Measurements from ENCODE around the gene ZNF217.
"Not testable (repeated sequence)": the region's sequence is repeated elsewhere in the genome, so short reads cannot be mapped to it uniquely, and the experiment has no call there.

The ZNF217 gene

DNA sequence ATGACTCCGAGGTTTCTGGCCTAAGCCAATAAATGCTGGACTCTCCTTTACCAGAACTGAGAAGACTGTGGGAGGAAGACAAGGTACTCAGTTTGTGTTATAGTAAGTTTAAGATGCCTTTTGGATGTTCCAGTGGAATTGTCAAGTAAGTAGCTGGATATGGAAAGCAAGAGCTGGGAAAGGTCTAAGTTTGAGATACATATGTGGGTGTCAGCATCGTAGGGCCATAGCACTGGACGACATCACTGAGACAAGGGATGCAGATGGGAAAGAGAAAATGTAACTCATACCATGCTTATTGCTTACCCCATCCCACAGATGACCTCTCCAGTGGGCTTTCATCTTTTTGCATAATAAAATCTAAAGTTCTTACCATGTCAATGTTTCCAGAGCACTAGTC is 45.5 kb upstream of the ZNF217 start:
- Histone ChIP-seq H3K36me3 (ENCODE audit: control insufficient read depth, insufficient read depth, low read length) (no peaks in the 10 kb centered on the region), H3K9ac (no peak overlapping the region), H3K4me2 (ENCODE audit: low read length) (no peak overlapping the region), H3K27ac (no peak overlapping the region), H3K4me1 (peaks cover 8% of the 10 kb centered on the region), H3K9me3 (ENCODE audit: control insufficient read depth, low read length) (no peaks in the 10 kb centered on the region), H3K4me3 (ENCODE audit: low read depth, low read length) (no peak overlapping the region), H2AFZ (no peak overlapping the region), H3K79me2 (no peaks in the 10 kb centered on the region), H3K27me3 (ENCODE audit: control insufficient read depth, insufficient read depth, low read length) (no peaks in the 10 kb centered on the region)
- TF ChIP-seq, protein P1, sequence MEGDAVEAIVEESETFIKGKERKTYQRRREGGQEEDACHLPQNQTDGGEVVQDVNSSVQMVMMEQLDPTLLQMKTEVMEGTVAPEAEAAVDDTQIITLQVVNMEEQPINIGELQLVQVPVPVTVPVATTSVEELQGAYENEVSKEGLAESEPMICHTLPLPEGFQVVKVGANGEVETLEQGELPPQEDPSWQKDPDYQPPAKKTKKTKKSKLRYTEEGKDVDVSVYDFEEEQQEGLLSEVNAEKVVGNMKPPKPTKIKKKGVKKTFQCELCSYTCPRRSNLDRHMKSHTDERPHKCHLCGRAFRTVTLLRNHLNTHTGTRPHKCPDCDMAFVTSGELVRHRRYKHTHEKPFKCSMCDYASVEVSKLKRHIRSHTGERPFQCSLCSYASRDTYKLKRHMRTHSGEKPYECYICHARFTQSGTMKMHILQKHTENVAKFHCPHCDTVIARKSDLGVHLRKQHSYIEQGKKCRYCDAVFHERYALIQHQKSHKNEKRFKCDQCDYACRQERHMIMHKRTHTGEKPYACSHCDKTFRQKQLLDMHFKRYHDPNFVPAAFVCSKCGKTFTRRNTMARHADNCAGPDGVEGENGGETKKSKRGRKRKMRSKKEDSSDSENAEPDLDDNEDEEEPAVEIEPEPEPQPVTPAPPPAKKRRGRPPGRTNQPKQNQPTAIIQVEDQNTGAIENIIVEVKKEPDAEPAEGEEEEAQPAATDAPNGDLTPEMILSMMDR (IDR thresholded peaks at IDR 0.05): no peak

DNA sequence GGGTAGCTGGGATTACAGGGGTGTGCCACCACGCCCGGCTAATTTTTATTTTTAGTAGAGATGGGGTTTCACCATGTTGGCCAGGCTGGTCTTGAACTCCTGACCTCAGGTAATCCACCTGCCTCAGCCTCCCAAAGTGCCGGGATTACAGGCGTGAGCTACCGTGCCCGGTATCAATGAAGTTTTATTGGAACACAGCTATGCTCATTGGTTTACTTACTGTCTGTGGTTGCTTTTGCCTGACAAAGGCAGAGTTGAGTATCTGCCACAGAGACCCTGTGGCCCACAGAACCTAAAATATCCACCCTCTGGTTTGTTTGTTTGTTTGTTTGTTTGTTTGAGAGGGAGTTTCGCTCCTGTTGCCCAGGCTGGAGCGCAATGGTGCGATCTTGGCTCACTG is 43.7 kb upstream of the ZNF217 start:
- H3K79me2 ChIP-seq; H3K27ac ChIP-seq; H3K4me3 ChIP-seq (ENCODE audit: low read depth, low read length); H3K4me2 ChIP-seq (ENCODE audit: low read length); H3K4me1 ChIP-seq; H3K9me3 ChIP-seq (ENCODE audit: control insufficient read depth, low read length); H3K36me3 ChIP-seq (ENCODE audit: control insufficient read depth, insufficient read depth, low read length); H2AFZ ChIP-seq; H3K27me3 ChIP-seq (ENCODE audit: control insufficient read depth, insufficient read depth, low read length); H3K9ac ChIP-seq: not testable (repeated sequence)

DNA sequence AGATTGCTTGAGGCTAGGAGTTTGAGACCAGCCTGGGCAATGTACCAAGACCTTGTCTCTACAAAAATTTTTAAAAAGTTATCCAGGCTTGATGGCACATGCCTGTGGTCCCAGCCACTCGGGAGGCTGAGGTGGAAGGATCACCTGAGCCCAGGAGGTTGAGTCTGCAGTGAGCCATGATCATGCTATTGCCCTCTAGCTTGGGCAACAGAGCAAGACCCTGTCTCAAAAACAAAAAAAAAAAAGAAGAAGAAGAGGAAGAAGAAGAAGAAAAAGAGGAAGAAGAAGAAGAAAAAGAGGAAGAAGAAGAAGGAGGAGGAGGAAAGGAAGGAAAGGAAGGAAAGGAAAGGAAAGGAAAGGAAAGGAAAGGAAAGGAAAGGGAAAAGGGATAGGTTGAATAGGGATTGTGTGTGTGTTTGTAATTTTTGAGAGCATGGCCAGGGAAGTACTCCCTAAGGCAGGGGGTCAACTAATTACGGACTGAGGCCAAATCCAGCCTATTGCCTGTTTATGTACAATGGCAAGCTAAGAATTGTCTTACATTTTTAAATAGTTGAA is 43.0 kb upstream of the ZNF217 start:
- Histone ChIP-seq H2AFZ (no peak overlapping the region), H3K27ac (no peak overlapping the region), H3K4me2 (ENCODE audit: low read length) (no peak overlapping the region), H3K79me2 (no peaks in the 10 kb centered on the region), H3K9ac (no peak overlapping the region), H3K4me3 (ENCODE audit: low read depth, low read length) (no peak overlapping the region), H3K9me3 (ENCODE audit: control insufficient read depth, low read length) (no peaks in the 10 kb centered on the region), H3K4me1 (no peaks in the 10 kb centered on the region), H3K27me3 (ENCODE audit: control insufficient read depth, insufficient read depth, low read length) (no peaks in the 10 kb centered on the region), H3K36me3 (ENCODE audit: control insufficient read depth, insufficient read depth, low read length) (no peaks in the 10 kb centered on the region)
- TF ChIP-seq, protein P1 (IDR thresholded peaks at IDR 0.05): no peak

DNA sequence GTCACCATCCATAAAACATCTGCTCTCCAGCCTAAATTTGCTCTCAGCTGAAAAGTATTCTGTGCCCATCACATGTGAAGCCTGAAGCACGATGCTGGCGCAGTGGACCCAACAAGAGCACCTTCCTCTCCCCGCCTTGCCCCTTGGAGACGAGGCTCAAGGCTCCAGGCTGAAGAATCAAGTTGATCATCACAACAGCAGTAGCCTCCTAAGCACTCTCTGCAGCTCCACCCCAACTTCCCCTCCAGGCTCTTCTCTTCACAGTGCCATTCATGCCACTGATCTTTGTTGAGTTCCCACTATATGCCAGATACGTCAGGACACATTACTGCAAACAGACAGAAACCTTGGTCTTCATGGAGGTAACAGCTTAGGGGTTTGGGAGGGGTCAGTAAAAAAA is 41.6 kb upstream of the ZNF217 start:
- no peak overlapping the region for H3K9ac ChIP-seq
- H3K4me1 ChIP-seq: no peaks in the 10 kb centered on the region
- H3K79me2 ChIP-seq: no peaks in the 10 kb centered on the region
- no peaks in the 10 kb centered on the region for H3K27me3 ChIP-seq (ENCODE audit: control insufficient read depth, insufficient read depth, low read length)
- H3K4me2 ChIP-seq (ENCODE audit: low read length): no peak overlapping the region
- H3K4me3 ChIP-seq (ENCODE audit: low read depth, low read length): no peak overlapping the region
- TF ChIP-seq, protein P1 (IDR thresholded peaks at IDR 0.05): no peak
- H3K27ac ChIP-seq: no peak overlapping the region
- H3K36me3 ChIP-seq (ENCODE audit: control insufficient read depth, insufficient read depth, low read length): no peaks in the 10 kb centered on the region
- no peak overlapping the region for H2AFZ ChIP-seq
- no peaks in the 10 kb centered on the region for H3K9me3 ChIP-seq (ENCODE audit: control insufficient read depth, low read length)

DNA sequence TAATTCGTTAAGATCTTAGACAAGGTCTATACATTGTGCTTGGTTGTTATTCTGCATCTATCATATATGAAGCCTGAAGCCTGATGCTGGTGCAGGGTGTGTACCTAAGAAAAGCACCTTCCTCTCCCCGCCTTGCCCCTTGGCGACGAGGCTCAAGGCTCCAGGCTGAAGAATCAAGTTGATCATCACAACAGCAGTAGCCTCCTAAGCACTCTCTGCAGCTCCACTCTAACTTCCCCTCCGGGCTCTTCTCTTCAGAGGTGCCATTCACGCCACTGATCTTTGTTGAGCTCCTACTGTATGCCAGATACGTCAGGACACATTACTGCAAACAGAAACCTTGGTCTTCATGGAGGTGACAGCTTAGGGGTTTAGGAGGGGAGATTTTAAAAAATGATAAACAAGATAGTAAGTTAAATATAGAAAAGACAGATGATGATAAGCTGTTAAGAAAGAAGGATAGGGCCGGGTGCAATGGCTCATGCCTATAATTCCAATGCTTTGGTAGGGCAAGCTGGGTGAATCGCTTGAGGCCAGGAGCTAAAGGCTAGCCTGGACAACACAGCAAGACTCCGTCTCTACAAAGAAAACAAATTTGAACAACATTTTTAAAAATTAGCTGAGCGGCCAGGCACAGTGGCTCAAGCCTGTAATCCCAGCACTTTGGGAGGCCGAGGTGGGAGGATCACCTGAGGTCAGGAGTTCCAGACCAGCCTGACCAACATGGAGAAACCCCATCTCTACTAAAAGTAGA is 38.4 kb upstream of the ZNF217 start:
- Histone ChIP-seq H3K27me3 (ENCODE audit: control insufficient read depth, insufficient read depth, low read length) (no peaks in the 10 kb centered on the region), H3K36me3 (ENCODE audit: control insufficient read depth, insufficient read depth, low read length) (no peaks in the 10 kb centered on the region), H3K27ac (no peak overlapping the region), H3K9me3 (ENCODE audit: control insufficient read depth, low read length) (no peaks in the 10 kb centered on the region), H3K4me3 (ENCODE audit: low read depth, low read length) (no peak overlapping the region), H3K4me2 (ENCODE audit: low read length) (no peak overlapping the region), H3K79me2 (no peaks in the 10 kb centered on the region), H3K4me1 (no peaks in the 10 kb centered on the region), H3K9ac (no peak overlapping the region), H2AFZ (no peak overlapping the region)
- TF ChIP-seq, protein P1 (IDR thresholded peaks at IDR 0.05): no peak
